GM19452 (cell line): ENCODE measurements around the gene DXO.

Experiments
- ATAC-seq: cut with Tn5 transposase; IDR thresholded peaks from one replicate; pipeline ENCODE4 v1.9.1; 2021; ENCODE audit not compliant: unreplicated experiment

The DXO gene

GRCh38 chr6:31930962-31931361 lies 41.0 kb downstream of the DXO start:
- ATAC-seq = no peak

- no peak for ATAC-seq
These were observed 43.3 kb downstream of the DXO start for GRCh38 chr6:31928672-31928939.

DNA sequence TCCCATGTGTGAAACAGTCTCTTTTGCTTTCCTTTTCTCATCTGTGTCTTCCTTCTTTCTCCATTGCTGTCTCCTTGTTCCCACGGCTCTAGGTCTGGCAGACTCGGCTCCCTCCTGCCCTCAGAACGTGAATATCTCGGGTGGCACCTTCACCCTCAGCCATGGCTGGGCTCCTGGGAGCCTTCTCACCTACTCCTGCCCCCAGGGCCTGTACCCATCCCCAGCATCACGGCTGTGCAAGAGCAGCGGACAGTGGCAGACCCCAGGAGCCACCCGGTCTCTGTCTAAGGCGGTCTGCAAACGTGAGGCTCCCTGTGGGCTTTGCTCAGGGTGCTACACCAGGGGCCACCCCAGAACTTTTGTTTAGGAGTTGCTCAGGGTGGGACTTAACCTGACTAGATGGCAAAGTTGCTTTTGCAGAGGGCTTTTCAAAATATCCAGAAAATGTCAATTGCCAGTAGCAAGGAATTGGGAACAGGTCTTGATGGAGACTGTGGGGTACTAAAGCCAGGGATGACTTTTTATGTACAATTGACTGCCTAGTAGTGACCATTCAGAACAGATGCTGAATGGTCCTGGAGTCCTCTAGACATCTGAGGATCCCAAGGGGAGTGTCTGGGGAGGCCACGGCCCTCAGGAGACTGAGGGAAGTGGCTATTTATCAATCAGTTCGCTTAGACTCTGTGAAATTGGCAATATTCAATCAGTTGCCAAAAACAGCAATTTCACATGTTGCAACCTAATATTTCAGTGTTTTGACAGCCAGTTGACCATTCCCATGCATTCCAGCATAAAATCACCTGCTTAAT lies 43.9 kb downstream of the DXO start:
- no peak for ATAC-seq

DNA sequence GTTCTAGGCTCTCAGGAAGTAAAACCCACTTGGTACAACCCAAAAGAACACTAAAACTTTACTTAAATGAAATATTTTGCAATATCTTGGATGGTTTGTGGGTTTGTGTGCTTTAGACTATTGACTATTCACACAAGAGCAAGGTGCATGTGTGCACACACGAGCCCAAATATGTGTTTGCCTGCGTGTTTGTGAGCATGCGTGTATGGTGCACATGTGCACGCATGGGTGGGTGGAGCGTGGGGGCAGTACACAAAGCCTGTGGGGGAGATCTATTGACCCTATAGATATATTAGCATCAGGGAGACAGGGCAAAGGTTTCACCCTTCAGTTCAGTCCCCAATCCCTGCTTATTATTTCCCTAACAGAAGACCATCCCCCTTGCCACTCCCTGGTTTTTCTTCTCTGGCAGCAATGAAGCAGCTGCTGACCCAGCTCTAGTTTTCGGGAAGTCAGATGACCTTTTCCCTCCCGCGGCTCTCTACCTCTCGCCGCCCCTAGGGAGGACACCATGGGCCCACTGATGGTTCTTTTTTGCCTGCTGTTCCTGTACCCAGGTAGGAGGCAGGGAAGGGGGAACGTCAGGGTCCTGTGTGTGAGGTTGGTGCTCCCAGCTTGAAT lies 44.6 kb downstream of the DXO start, which contains the start of gene C2:
Gene C2 (plus strand): TSS at position 476 of the 621 bp plus-strand sequence. CDS start 36 bp downstream, at position 512.
- ATAC-seq = no peak

DNA sequence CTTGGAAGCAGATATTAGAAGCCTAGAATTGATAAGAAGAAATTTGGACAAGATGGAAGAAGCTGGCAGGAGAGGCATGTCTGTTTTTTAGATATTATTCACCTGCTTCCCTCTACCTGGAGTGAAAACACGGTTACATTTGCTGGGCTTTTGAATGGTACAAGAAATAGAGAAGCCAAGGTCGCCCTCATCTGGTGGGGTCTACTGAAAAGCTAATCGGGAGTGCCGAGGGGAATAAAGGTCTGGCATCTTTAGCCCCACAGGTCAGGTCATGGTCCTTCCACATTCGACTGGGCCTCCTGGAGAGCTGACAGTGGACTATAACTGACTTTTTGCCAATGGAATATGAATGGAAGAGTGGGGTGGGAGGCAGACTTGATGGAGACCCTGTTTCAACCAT lies 49.0 kb downstream of the DXO start:
- no peak for ATAC-seq

DNA sequence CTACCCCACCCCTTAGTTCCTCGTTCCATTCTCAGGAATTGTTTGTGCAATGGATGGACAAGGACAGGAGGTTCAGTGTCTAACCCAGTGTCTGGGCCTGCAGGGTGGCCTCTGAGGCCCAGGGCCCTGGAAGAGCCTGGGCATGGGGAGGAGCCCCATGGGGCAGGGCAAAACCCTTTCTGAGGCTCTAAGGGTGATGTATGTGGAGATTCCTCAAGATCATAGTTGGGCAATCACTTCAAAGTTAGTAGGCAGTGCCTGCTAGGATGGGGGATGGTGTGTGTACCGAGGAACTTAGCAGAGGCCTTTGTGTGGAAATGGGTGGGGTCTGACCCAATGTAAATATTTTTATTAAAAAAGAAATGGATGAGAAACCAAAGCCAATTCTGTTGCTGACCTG lies 51.1 kb downstream of the DXO start:
- ATAC-seq = no peak
